Adrenal gland (tissue), 12 donors: Measurements from ENCODE around the gene ARHGEF39. TPM values are rescaled to one million over a fixed set of nuclear protein-coding genes. Genes with fewer than 3 reads are reported as not detected.
A peak's percentile ranks its signal among the peaks of the same experiment; 100 is the strongest.

Source experiments
- DNase-seq, 7 donors: peaks; one replicate each; pipeline ENCODE4 v3.0.0-alpha.2; 2019 to 2020
- H3K27ac ChIP-seq, 5 donors: fragments of 200-600 bp; sonication (generic) in 4 of 5; 1 replicate in 3 of 5; 2 replicates in 2 of 5; pipeline versions ENCODE4 v1.5.1 to v1.8.0; 2016 to 2020; ENCODE audit warnings: mild to moderate bottlenecking in 1 of 5
- H3K27me3 ChIP-seq: fragments of 200-600 bp; 2 replicates; pipeline ENCODE4 v1.8.0; 2021
- H3K36me3 ChIP-seq, 2 donors: fragments of 200-600 bp; replicated peaks in 1 of 2; 1 replicate in 1 of 2; 2 replicates in 1 of 2; pipeline versions ENCODE4 v1.5.1 to v1.8.0; 2018 to 2022
- H3K4me1 ChIP-seq, 2 donors: fragments of 200-600 bp; replicated peaks in 1 of 2; 1 replicate in 1 of 2; 2 replicates in 1 of 2; pipeline versions ENCODE4 v1.5.1 to v1.8.0; 2018 to 2021
- H3K4me3 ChIP-seq, 4 donors: fragments of 200-600 bp; sonication (generic) in 3 of 4; one replicate each; pipeline ENCODE4 v1.5.1; 2016 to 2018
- H3K9me3 ChIP-seq, 3 donors: fragments of 200-600 bp; sonication (generic) in 1 of 3; replicated peaks in 1 of 3; 1 replicate in 2 of 3; 2 replicates in 1 of 3; pipeline versions ENCODE4 v1.5.1 to v1.8.0; 2016 to 2021
- CTCF ChIP-seq, 6 experiments: fragments of 450-650 bp in 4 of 6; fragments of 200-600 bp in 2 of 6; sonication (generic) in 1 of 6; IDR thresholded peaks; 1 replicate in 5 of 6; 2 replicates in 1 of 6; pipeline versions ENCODE4 v1.5.1 to v1.8.0; 2016 to 2021; ENCODE audit warnings: antibody characterized with exemption in 6 of 6, mild to moderate bottlenecking in 2 of 6, moderate library complexity in 1 of 6
- POLR2A ChIP-seq, 2 donors: fragments of 450-650 bp; IDR thresholded peaks; one replicate each; pipeline ENCODE4 v1.6.1; 2017; ENCODE audit warnings: antibody characterized with exemption in 2 of 2, mild to moderate bottlenecking in 2 of 2, moderate library complexity in 1 of 2
- WGBS, 4 donors: extraction: QIAGEN DNeasy Blood & Tissue Kit in 2 of 4; methylation state at CpG; one replicate each; pipeline versions ENCODE4 v1.1.5 to v1.1.7; 2013 to 2017; 5-methylcytosine and 5-hydroxymethylcytosine counted together
- intact Hi-C, 2 donors: fragments of 100-400 bp; cut with DNase I; formaldehyde crosslinking; loops; one replicate each; pipeline versions ENCODE4 v1.14.1 to v1.15.0; 2022 to 2023
- polyA plus RNA-seq, 3 donors: library from polyadenylated mRNA; stranded (reverse); fragments of 200-250 nt in 2 of 3; fragments of 350-450 nt in 1 of 3; fragmentation: Illumina TruSeq in 1 of 3; extraction: RNeasy Lipid Tissue Mini Kit (QIAGEN cat#74804) in 1 of 3; gene quantifications; one replicate each; pipeline ENCODE4 v1.2.3, GENCODE V29; 2013 to 2014
- total RNA-seq, 9 donors: library from RNA; depleted of rRNA in 4 of 9; stranded (reverse); fragments of >200 nt in 4 of 9; fragments of 120-200 nt in 1 of 9; fragmentation: NEBNext Ultra II Directional in 1 of 9; extraction: Animal tissue kit (Norgen Biotek cat#: 25700) in 1 of 9; gene quantifications; one replicate each; pipeline versions ENCODE4 v1.1.0 to v1.2.4, GENCODE V29; 2013 to 2023
- donor health status: healthy with polysubstance abuse.
- donor health status: Bipolar disorder and iron deficiency.
- donor health status: DM: yes; HTN: yes; CAD: no.
- donor health status: DM: no; HTN: no; CAD: no.
- donor health status: DM: no; HTN: no; CAD: no.
- donor health status: DM: yes; HTN: yes; CAD: no.

The ARHGEF39 gene
- total and polyA plus RNA-seq, 12 donors = 0.42 to 18.4 (median 1.2) TPM

GRCh38 chr9:35660966-35661415 lies 4.0 kb downstream of the ARHGEF39 start:
- Histone ChIP-seq H3K9me3 (no peaks in the 10 kb centered on the region), H3K4me3 (no peak overlapping the region), H3K36me3 (peaks cover 0 to 4% of the 10 kb centered on the region in 2 donors), H3K27ac (peak overlapping the region in 3 of 5 donors; percentile 36 to 97 (median 74)), H3K4me1 (peaks cover 18 to 44% of the 10 kb centered on the region in 2 donors), H3K27me3 (no peaks in the 10 kb centered on the region)
- peak in 5 of 7 donors; percentile 55 to 72 (median 56) for DNase-seq
- WGBS, 4 donors = 28 to 39% (median 33%) methylated on average over 9 of the region's 9 CpGs
- intact Hi-C loops = loop anchor here in 1 of 2 donors (5.0 kb wide), 2 partner anchors 36 to 71 kb away; partner anchors contain the start of genes CREB3 and TLN1
- TF ChIP-seq CTCF (IDR thresholded peaks at IDR 0.05) (peak; percentile 38 to 58 (median 50)), POLR2A (IDR thresholded peaks at IDR 0.05) (no peak)

DNA sequence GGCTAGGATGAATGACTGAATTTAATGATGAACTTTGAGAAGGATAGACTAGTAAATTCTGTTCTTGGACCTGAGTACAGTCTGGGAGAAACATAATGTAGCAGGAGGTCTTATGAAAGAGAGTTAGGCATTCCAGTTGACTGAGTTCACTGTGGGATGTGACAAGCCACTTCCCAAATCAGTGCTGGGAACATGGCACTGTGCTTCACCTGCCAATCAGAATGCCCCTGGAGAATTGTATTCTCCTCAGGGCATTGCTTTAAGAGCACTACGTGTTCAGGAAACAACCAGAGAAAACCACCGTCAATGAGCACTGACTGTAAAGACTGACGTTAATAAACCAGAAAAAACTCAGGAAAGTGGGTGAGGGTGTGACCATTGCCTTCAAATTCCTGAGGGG lies 5.7 kb downstream of the ARHGEF39 start:
- peak overlapping the region in 1 of 4 donors; percentile 78 for H3K4me3 ChIP-seq
- peak in 2 of 7 donors; percentile 16 to 28 for DNase-seq
- no peak for TF ChIP-seq CTCF (IDR thresholded peaks at IDR 0.05)
- no peak for TF ChIP-seq POLR2A (IDR thresholded peaks at IDR 0.05)
- WGBS, 4 donors = 62 to 75% (median 64%) methylated on average over 3 of the region's 3 CpGs
- no peaks in the 10 kb centered on the region for H3K27me3 ChIP-seq
- intact Hi-C loops = no loop called here
- H3K4me1 ChIP-seq = peaks cover 6 to 31% of the 10 kb centered on the region in 2 donors
- no peaks in the 10 kb centered on the region for H3K9me3 ChIP-seq
- H3K27ac ChIP-seq = peak overlapping the region in 4 of 5 donors; percentile 88 to 97 (median 96)
- peaks cover 0 to 4% of the 10 kb centered on the region in 2 donors for H3K36me3 ChIP-seq

GRCh38 chr9:35658968-35659220 lies 6.1 kb downstream of the ARHGEF39 start:
- Histone ChIP-seq H3K27me3 (no peaks in the 10 kb centered on the region), H3K36me3 (peaks cover 0 to 4% of the 10 kb centered on the region in 2 donors), H3K27ac (peak overlapping the region; percentile 80 to 97 (median 95)), H3K9me3 (no peaks in the 10 kb centered on the region), H3K4me3 (peak overlapping the region in 3 of 4 donors; percentile 53 to 82 (median 78)), H3K4me1 (peaks cover 6 to 31% of the 10 kb centered on the region in 2 donors)
- TF ChIP-seq POLR2A (IDR thresholded peaks at IDR 0.05) (no peak), CTCF (IDR thresholded peaks at IDR 0.05) (no peak)
- peak in 5 of 7 donors; percentile 64 to 80 (median 71) for DNase-seq
- intact Hi-C loops = no loop called here
- 0 to 3% (median 0%) methylated on average over 2 of the region's 2 CpGs for WGBS, 4 donors

DNA sequence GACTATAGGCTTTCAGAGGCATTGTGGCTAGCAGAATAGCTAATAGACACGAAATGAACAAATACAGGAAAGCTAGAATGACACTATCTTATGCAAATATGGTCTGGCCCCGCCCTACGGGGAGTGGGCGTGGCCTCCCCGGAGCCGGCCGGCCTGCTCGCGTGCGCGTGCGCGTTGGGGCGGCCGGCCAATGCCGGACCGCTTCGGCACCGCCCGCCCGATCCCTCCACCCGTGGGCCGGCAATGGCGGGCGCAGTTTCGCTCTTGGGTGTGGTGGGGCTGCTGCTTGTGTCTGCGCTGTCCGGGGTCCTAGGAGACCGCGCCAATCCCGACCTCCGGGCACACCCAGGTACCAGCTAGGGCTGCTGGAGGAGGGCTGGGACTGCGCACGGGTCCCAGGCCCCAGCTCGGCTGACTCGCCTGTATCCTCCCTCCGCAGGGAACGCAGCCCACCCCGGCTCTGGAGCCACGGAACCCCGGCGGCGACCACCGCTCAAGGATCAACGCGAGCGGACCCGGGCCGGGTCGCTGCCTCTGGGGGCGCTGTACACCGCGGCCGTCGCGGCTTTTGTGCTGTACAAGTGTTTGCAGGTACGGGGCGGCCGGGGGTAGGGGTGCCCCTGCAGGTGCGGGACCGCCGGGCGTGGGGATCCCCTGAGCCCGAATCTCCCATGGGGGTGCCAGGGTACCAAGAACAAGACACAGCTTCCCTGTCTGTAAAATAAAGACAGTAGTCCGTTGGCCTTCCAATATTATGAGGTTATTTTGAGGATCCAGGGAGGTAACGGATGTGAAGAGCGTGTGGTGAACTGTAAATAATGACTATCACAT lies 6.6 kb downstream of the ARHGEF39 start, which contains the start of gene CCDC107:
TSS of gene CCDC107 (plus strand) at position 156 of the 831 bp plus-strand sequence. CDS start at position 244, 88 bp downstream.
- WGBS, 4 donors = 0 to 2% (median 0%) methylated on average over 21 to 67 of the region's 67 CpGs
- H3K9me3 ChIP-seq = no peaks in the 10 kb centered on the region
- intact Hi-C loops = no loop called here
- no peaks in the 10 kb centered on the region for H3K27me3 ChIP-seq
- peaks cover 0 to 4% of the 10 kb centered on the region in 2 donors for H3K36me3 ChIP-seq
- peak within 1 kb of the TSS; percentile 53 to 82 (median 78) for H3K4me3 ChIP-seq
- peak; percentile 83 to 90 (median 87) for DNase-seq
- peaks cover 6 to 31% of the 10 kb centered on the region in 2 donors for H3K4me1 ChIP-seq
- peak within 1 kb of the TSS; percentile 80 to 97 (median 95) for H3K27ac ChIP-seq
- TF ChIP-seq CTCF (IDR thresholded peaks at IDR 0.05) = peak; percentile 41 to 65 (median 59)
- peak; percentile 80 to 81 for TF ChIP-seq POLR2A (IDR thresholded peaks at IDR 0.05)
